Measurements from ENCODE around the gene UBQLN4. TPM values are rescaled to one million over a fixed set of nuclear protein-coding genes. Genes with fewer than 3 reads are reported as not detected.
A peak's percentile ranks its signal among the peaks of the same experiment; 100 is the strongest.

UBQLN4 gene
- total and polyA plus RNA-seq, 9 of the 15 experiments (the other 6 are each of a cell fraction or from before 2014, with no cell fraction given) = 13.5 to 65.5 (median 37.0) TPM

DNA sequence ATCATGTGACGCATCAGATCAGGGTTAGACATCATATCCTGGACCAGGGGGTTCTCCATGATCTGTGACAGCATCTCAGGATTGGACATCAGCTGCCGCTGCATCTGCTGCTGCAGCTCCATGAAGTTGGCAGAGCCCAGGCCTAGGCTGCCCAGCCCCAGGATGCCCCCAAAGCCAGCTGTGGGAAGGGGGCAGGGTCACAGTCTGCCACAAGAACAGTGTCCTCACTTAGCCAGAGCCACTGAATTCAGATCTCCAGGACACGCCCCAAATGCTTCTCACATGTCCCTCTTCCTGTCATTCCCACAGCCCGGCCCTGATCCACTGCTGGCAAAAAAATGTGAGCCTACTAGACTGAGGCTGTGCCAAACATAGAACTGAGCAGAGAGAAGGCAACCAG, 3.2 kb downstream of the UBQLN4 start:
- Histone ChIP-seq H2AFZ (ENCODE audit: low read depth, low read length) (no peak overlapping the region), H3K36me3 (ENCODE audit: control insufficient read depth, insufficient read depth, low read length) (peaks cover 51% of the 10 kb centered on the region), H3K4me1 (replicated peaks in 1 of 2; ENCODE audit: control insufficient read depth in 2 of 2, insufficient read depth in 2 of 2, low read length in 2 of 2) (peaks cover 8 to 19% of the 10 kb centered on the region in 2 experiments; a peak in 4 of 5 replicates), H3K9me1 (ENCODE audit: control insufficient read depth, insufficient read depth, low read length) (no peaks in the 10 kb centered on the region), H4K20me1 (replicated peaks; ENCODE audit: control insufficient read depth, insufficient read depth, low read length) (peaks cover 3% of the 10 kb centered on the region; the same call in 1 of the 2 replicates), H3K9me3 (replicated peaks; ENCODE audit: control insufficient read depth, insufficient read depth, low read depth, low read length) (no peaks in the 10 kb centered on the region), H3K9ac (ENCODE audit: insufficient read depth in 1 of 2, low read depth in 2 of 2, low read length in 2 of 2) (peak overlapping the region in 1 of 2 experiments; percentile 38; a peak in 1 of 4 replicates), H3K27me3 (ENCODE audit: control insufficient read depth in 2 of 2, insufficient read depth in 2 of 2, low read length in 2 of 2) (no peaks in the 10 kb centered on the region), H3K4me3 (no peak overlapping the region), H3K79me2 (ENCODE audit: control insufficient read depth, insufficient read depth, low read length) (peaks cover 34% of the 10 kb centered on the region), H3K27ac (ENCODE audit: extremely low read depth, low read depth, low read length) (no peak overlapping the region), H3K4me2 (ENCODE audit: insufficient read depth, low read length) (no peak overlapping the region)
- BruUV-seq (replicated peaks) = no TSS peak
- intact Hi-C loops (cut with micrococcal nuclease) = loop anchor here (5.0 kb wide), 2 partner anchors 68 to 113 kb away; no protein-coding TSS in a partner anchor
- no peak for FAIRE-seq
- DNase-seq (ENCODE audit: extremely low read depth in 1 of 4, low spot score in 3 of 4) = no peak
- 93% methylated on average over 4 of the region's 4 CpGs for WGBS (ENCODE audit: insufficient coverage, low coverage, missing lambda C conversion rate)
- TF ChIP-seq ZNF174 (CRISPR knock-in tag; IDR thresholded peaks at IDR 0.05) (no peak), ZNF655 (CRISPR knock-in tag; IDR thresholded peaks at IDR 0.05) (no peak), ZNF79 (CRISPR knock-in tag; IDR thresholded peaks at IDR 0.05; ENCODE audit: low read depth) (no peak), SIN3B (IDR thresholded peaks at IDR 0.05; ENCODE audit: low read depth) (no peak), MEIS2 (IDR thresholded peaks at IDR 0.05; ENCODE audit: partially characterized antibody) (no peak), PHB (CRISPR knock-in tag; IDR thresholded peaks at IDR 0.05) (no peak)
- ChIA-PET POLR2A (interaction anchor here (0.7 to 2.0 kb wide), 3 partner anchors 9 to 117 kb away, joined by 3 to 8 read pairs (median 3); no protein-coding TSS in a partner anchor), CTCF (ENCODE audit: low intra/inter-chr PET ratio) (no interaction called here)
- no peak for ATAC-seq
- in situ Hi-C loops (cut with MboI) = no loop called here
